Left lung (tissue), 14 donors: ENCODE data around the gene FERD3L. TPM values are rescaled to one million over a fixed set of nuclear protein-coding genes. Genes with fewer than 3 reads are reported as not detected.
"Not testable (repeated sequence)": the region's sequence is repeated elsewhere in the genome, so short reads cannot be mapped to it uniquely, and the experiment has no call there.

Source experiments
- ATAC-seq: fragments of 200-7000 bp; cut with Tn5 transposase; one replicate; pipeline ENCODE4 v1.9.1; 2020; ENCODE audit warnings: moderate library complexity
- DNase-seq, 4 donors: peaks; one replicate each; pipeline ENCODE4 v3.0.0-alpha.2; 2013 to 2020
- H3K27ac ChIP-seq, 2 donors: fragments of 200-600 bp; sonication (generic) in 1 of 2; one replicate each; pipeline versions ENCODE4 v1.5.0 to v1.8.0; 2020 to 2021
- H3K27me3 ChIP-seq, 2 donors: fragments of 200-600 bp; sonication (generic) in 1 of 2; one replicate each; pipeline versions ENCODE4 v1.5.0 to v1.8.0; 2020 to 2021
- H3K36me3 ChIP-seq, 2 donors: fragments of 200-600 bp; sonication (generic) in 1 of 2; one replicate each; pipeline versions ENCODE4 v1.5.0 to v1.8.0; 2020 to 2021
- H3K4me1 ChIP-seq, 2 donors: fragments of 200-600 bp; one replicate each; pipeline ENCODE4 v1.8.0; 2021
- H3K4me3 ChIP-seq, 2 donors: fragments of 200-600 bp; sonication (generic) in 1 of 2; one replicate each; pipeline versions ENCODE4 v1.5.0 to v1.8.0; 2020 to 2021; ENCODE audit warnings: mild to moderate bottlenecking in 1 of 2
- H3K9me3 ChIP-seq, 2 donors: fragments of 200-600 bp; sonication (generic) in 1 of 2; one replicate each; pipeline versions ENCODE4 v1.5.0 to v1.8.0; 2020 to 2021
- intact Hi-C, 2 donors: fragments of 100-400 bp; cut with DNase I; formaldehyde crosslinking; loops; one replicate each; pipeline versions ENCODE4 v1.11.2 to v1.14.2; 2022
- long read RNA-seq, 12 donors: library from polyadenylated mRNA in 2 of 12; unstranded in 2 of 12; transcript quantifications; one replicate each; pipeline ENCODE4 v2.0.0 and lab custom pipeline, GENCODE V29; 2019 to 2026
- polyA plus RNA-seq, 6 donors: library from polyadenylated mRNA; unstranded; fragments of 120-200 nt; gene quantifications; one replicate each; pipeline ENCODE4 v1.2.1, GENCODE V29; 2013; ENCODE audit not compliant: insufficient read length in 6 of 6
- total RNA-seq, 2 donors: library from RNA; stranded (reverse); fragmentation: NEBNext Ultra II Directional; extraction: Animal tissue kit (Norgen Biotek cat#: 25700); gene quantifications; one replicate each; pipeline ENCODE4 v1.2.1, GENCODE V29; 2021
- TF ChIP-seq, protein P1 (sequence below), 2 donors: fragments of 200-600 bp; sonication (generic) in 1 of 2; IDR thresholded peaks; one replicate each; pipeline versions ENCODE4 v1.5.0 to v1.8.0; 2021; ENCODE audit warnings: antibody characterized with exemption in 2 of 2
- donor health status: DM: no; HTN: yes; CAD: no.
- donor health status: DM: no; HTN: no; CAD: no.

The FERD3L gene, protein sequence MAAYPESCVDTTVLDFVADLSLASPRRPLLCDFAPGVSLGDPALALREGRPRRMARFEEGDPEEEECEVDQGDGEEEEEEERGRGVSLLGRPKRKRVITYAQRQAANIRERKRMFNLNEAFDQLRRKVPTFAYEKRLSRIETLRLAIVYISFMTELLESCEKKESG
- total RNA-seq (not detected), polyA plus RNA-seq (not detected)
- long read RNA-seq, donor 1: 0 reads
- long read RNA-seq, donor 2: 0 reads
- long read RNA-seq, donor 3: 0 reads
- long read RNA-seq, donor 4: 0 reads
- long read RNA-seq, donor 5: 0 reads
- long read RNA-seq, donor 6: 0 reads
- long read RNA-seq, donor 7: 0 reads
- long read RNA-seq, donor 8: 0 reads
- long read RNA-seq, donor 9: 0 reads
- long read RNA-seq, donor 10: 0 reads
- long read RNA-seq, donor 11: 0 reads
- long read RNA-seq, donor 12: 0 reads

DNA sequence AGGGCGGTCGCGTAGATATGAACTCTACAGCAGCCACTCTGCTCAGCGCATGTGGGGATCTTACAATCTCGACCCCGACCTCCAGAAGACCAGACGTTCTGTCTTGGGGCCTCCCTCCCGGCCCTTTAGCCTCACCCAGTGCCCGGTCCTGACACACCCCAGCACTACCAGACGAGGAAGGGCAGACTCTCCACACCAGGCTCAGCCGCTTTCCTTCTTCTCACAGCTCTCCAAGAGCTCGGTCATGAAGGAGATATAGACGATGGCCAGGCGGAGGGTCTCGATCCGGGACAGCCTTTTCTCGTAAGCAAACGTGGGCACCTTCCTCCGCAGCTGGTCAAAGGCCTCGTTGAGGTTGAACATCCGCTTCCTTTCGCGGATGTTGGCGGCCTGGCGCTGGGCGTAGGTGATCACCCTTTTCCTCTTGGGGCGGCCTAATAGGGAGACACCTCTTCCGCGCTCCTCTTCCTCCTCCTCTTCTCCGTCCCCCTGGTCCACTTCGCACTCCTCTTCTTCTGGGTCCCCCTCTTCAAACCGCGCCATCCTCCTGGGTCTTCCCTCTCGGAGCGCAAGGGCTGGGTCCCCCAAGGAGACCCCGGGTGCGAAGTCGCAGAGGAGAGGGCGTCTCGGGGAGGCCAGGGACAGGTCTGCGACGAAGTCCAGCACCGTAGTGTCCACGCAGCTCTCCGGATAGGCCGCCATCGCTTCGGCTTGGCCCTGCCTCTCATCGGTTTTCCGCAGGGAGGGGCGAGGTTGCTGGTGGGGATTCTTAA lies at the start of gene FERD3L:
FERD3L (minus strand) TSS at position 761 of the 773 bp plus-strand sequence; CDS start at position 702, 59 bp downstream.
- peaks cover 54 to 66% of the 10 kb centered on the region in 2 donors for H3K27me3 ChIP-seq
- no peaks in the 10 kb centered on the region for H3K4me1 ChIP-seq
- H3K4me3 ChIP-seq: no peak within 1 kb of the TSS
- DNase-seq: peak in 1 of 4 donors; percentile 49
- ATAC-seq: no peak
- intact Hi-C loops: no loop called here
- TF ChIP-seq, protein P1, sequence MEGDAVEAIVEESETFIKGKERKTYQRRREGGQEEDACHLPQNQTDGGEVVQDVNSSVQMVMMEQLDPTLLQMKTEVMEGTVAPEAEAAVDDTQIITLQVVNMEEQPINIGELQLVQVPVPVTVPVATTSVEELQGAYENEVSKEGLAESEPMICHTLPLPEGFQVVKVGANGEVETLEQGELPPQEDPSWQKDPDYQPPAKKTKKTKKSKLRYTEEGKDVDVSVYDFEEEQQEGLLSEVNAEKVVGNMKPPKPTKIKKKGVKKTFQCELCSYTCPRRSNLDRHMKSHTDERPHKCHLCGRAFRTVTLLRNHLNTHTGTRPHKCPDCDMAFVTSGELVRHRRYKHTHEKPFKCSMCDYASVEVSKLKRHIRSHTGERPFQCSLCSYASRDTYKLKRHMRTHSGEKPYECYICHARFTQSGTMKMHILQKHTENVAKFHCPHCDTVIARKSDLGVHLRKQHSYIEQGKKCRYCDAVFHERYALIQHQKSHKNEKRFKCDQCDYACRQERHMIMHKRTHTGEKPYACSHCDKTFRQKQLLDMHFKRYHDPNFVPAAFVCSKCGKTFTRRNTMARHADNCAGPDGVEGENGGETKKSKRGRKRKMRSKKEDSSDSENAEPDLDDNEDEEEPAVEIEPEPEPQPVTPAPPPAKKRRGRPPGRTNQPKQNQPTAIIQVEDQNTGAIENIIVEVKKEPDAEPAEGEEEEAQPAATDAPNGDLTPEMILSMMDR (IDR thresholded peaks at IDR 0.05): no peak
- H3K27ac ChIP-seq: no peak within 1 kb of the TSS
- H3K9me3 ChIP-seq: no peaks in the 10 kb centered on the region
- no peaks in the 10 kb centered on the region for H3K36me3 ChIP-seq

DNA sequence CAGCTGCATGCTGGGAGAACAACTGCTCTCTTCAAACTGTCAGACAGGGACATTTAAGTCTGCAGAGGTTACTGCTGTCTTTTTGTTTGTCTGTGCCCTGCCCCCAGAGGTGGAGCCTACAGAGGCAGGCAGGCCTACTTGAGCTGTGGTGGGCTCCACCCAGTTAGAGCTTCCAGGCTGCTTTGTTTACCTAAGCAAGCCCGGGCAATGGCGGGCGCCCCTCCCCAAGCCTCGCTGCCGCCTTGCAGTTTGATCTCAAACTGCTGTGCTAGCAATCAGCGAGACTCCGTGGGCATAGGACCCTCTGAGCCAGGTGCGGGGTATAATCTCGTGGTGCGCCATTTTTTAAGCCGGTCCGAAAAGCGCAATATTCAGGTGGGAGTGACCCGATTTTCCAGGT lies 49.2 kb upstream of the FERD3L start:
- H3K36me3 ChIP-seq, ATAC-seq, H3K27me3 ChIP-seq, H3K4me1 ChIP-seq, H3K27ac ChIP-seq, H3K4me3 ChIP-seq, intact Hi-C loops, H3K9me3 ChIP-seq: not testable (repeated sequence)
- DNase-seq: peak in 1 of 4 donors; percentile 32

DNA sequence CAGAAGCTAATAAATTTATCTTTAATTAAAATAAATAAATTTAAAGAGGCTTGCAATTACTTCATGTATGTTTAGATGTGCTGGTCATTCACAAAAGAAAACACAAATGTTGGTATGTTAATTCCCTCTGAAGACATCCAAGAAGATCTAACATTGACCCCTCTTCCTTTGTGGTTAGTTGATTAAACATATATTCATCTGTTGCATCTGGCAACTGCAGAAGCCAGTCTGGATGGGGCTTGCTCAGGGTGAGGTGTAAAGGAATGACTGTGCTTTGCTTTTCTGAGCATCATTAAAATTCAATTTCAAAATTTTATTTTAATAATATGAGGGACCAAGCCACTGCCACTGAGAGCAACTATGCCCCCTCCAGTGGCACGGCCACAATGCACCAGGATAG lies 36.4 kb upstream of the FERD3L start:
- Histone ChIP-seq H3K4me1 (no peaks in the 10 kb centered on the region), H3K27ac (no peak overlapping the region), H3K4me3 (no peak overlapping the region), H3K27me3 (no peaks in the 10 kb centered on the region), H3K9me3 (peaks cover 0 to 39% of the 10 kb centered on the region in 2 donors), H3K36me3 (no peaks in the 10 kb centered on the region)
- no peak for DNase-seq
- TF ChIP-seq, protein P1 (IDR thresholded peaks at IDR 0.05): no peak
- ATAC-seq: no peak
- intact Hi-C loops: no loop called here

DNA sequence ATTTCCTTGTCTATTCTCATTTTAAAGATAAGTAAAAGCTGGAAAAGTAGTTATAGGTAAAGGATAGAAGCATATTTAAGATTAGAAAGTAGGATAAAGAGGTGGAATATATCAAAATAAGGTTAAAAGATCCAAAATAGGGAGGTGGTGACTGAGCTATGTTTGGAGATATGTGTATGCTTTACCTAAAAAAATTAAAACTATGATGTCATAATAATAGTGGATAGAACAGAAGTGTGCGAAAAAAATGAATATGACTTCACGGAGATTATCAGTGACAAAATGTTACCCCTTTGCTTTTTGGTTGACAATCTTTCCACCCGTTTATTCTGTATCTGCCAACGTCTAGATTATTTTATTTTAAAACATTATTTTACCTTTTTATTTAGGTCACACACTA lies 33.4 kb upstream of the FERD3L start:
- H3K4me3 ChIP-seq: no peak overlapping the region
- TF ChIP-seq, protein P1 (IDR thresholded peaks at IDR 0.05): no peak
- H3K9me3 ChIP-seq: peaks cover 0 to 14% of the 10 kb centered on the region in 2 donors
- no peak for ATAC-seq
- intact Hi-C loops: no loop called here
- no peaks in the 10 kb centered on the region for H3K4me1 ChIP-seq
- H3K36me3 ChIP-seq: no peaks in the 10 kb centered on the region
- DNase-seq: no peak
- no peak overlapping the region for H3K27ac ChIP-seq
- H3K27me3 ChIP-seq: no peaks in the 10 kb centered on the region

DNA sequence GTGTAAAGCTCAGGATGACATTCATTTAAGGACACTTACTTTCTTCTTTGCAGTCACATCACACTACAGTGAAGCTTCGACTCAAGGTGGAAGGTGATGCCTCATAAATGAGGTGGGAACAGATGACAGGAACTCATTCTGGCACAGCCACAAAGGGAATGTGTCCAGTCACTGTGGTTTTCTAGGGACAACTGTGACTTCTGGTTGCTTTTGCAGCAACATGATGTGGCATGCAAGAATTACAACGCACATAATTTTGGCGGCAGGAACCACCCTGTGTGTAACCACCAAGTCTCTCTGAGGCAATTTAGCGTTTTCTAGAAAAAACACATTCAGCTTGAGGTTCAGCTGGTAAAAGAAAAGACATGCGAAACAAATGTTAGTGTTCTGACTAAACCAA lies 32.0 kb upstream of the FERD3L start:
- intact Hi-C loops: no loop called here
- no peak for ATAC-seq
- Histone ChIP-seq H3K4me3 (no peak overlapping the region), H3K27ac (no peak overlapping the region), H3K36me3 (no peaks in the 10 kb centered on the region), H3K27me3 (no peaks in the 10 kb centered on the region), H3K9me3 (peaks cover 0 to 6% of the 10 kb centered on the region in 2 donors), H3K4me1 (no peaks in the 10 kb centered on the region)
- TF ChIP-seq, protein P1 (IDR thresholded peaks at IDR 0.05): no peak
- no peak for DNase-seq
